SU-DHL-6 (cell line): ENCODE data around the gene DYNLT1.

ENCODE experiments used
- H2AFZ ChIP-seq: fragments of 200-600 bp; sonication (generic); 2 replicates; pipeline ENCODE4 v1.6.1; 2014; ENCODE audit warnings: low read depth, mild to moderate bottlenecking, moderate library complexity, mixed read lengths, antibody characterized with exemption, low read length; ENCODE audit not compliant: severe bottlenecking
- H3F3A ChIP-seq: fragments of 200-600 bp; shearing (Covaris generic); 2 replicates; pipeline ENCODE4 v1.6.0; 2016; ENCODE audit warnings: antibody characterized with exemption, mild to moderate bottlenecking; ENCODE audit not compliant: insufficient read depth
- H3K27ac ChIP-seq: fragments of 200-600 bp; sonication (generic); 2 replicates; pipeline ENCODE4 v1.5.1; 2016; ENCODE audit warnings: low read depth, mild to moderate bottlenecking, low read length, moderate library complexity, mixed read lengths
- H3K27me3 ChIP-seq: fragments of 200-600 bp; sonication (generic), shearing (Covaris generic); 2 replicates; pipeline ENCODE4 v1.6.0; 2014; ENCODE audit warnings: mild to moderate bottlenecking, low read length
- H3K36me3 ChIP-seq: fragments of 200-600 bp; sonication (generic); 2 replicates; pipeline ENCODE4 v1.6.1; 2014; ENCODE audit warnings: mild to moderate bottlenecking, low read length, mixed read lengths
- H3K4me2 ChIP-seq: fragments of 300-600, 200-600 bp; shearing (Covaris generic), sonication (generic); 2 replicates; pipeline ENCODE4 v1.6.0; 2014; ENCODE audit warnings: low read length, low read depth, mild to moderate bottlenecking; ENCODE audit not compliant: poor library complexity, severe bottlenecking
- H3K4me3 ChIP-seq: fragments of 200-600 bp; sonication (generic); 2 replicates; pipeline ENCODE4 v1.5.1; 2014; ENCODE audit warnings: antibody characterized with exemption, low read length, mild to moderate bottlenecking, mixed read lengths; ENCODE audit not compliant: insufficient read depth, poor library complexity, severe bottlenecking
- H3K79me2 ChIP-seq: fragments of 200-600 bp; sonication (generic); 2 replicates; pipeline ENCODE4 v1.6.1; 2014; ENCODE audit warnings: mild to moderate bottlenecking, low read length, moderate library complexity; ENCODE audit not compliant: insufficient read depth
- H3K9ac ChIP-seq: fragments of 200-600 bp; sonication (generic); 2 replicates; pipeline ENCODE4 v1.7.0; 2014; ENCODE audit warnings: mild to moderate bottlenecking, low read length
- H3K9me2 ChIP-seq: fragments of 200-600 bp; sonication (generic); replicated peaks from 2 replicates; pipeline ENCODE4 v1.6.1; 2014; ENCODE audit warnings: low read length; ENCODE audit not compliant: insufficient read depth
- H3K9me3 ChIP-seq: fragments of 200-600 bp; sonication (generic); 2 replicates; pipeline ENCODE4 v1.6.1; 2014; ENCODE audit warnings: low read length, mixed read lengths; ENCODE audit not compliant: insufficient read depth
- H4K20me1 ChIP-seq: fragments of 200-600 bp; sonication (generic); 2 replicates; pipeline ENCODE4 v1.6.1; 2014; ENCODE audit warnings: low read depth, mild to moderate bottlenecking, antibody characterized with exemption, low read length, moderate library complexity, mixed read lengths
- CTCF ChIP-seq: fragments of 200-600 bp; sonication (generic); IDR thresholded peaks from one replicate; pipeline ENCODE4 v1.5.1; 2017; ENCODE audit warnings: antibody characterized with exemption, mild to moderate bottlenecking, low read length, moderate library complexity; ENCODE audit not compliant: insufficient read depth, poor library complexity, severe bottlenecking
- EZH2phosphoT487 ChIP-seq: fragments of 200-600 bp; sonication (generic), shearing (Covaris generic); conservative IDR thresholded peaks from 2 replicates; pipeline ENCODE4 v1.6.1; 2018; ENCODE audit warnings: mild to moderate bottlenecking, antibody characterized with exemption, low read length, moderate library complexity, mixed read lengths

The DYNLT1 gene

DNA sequence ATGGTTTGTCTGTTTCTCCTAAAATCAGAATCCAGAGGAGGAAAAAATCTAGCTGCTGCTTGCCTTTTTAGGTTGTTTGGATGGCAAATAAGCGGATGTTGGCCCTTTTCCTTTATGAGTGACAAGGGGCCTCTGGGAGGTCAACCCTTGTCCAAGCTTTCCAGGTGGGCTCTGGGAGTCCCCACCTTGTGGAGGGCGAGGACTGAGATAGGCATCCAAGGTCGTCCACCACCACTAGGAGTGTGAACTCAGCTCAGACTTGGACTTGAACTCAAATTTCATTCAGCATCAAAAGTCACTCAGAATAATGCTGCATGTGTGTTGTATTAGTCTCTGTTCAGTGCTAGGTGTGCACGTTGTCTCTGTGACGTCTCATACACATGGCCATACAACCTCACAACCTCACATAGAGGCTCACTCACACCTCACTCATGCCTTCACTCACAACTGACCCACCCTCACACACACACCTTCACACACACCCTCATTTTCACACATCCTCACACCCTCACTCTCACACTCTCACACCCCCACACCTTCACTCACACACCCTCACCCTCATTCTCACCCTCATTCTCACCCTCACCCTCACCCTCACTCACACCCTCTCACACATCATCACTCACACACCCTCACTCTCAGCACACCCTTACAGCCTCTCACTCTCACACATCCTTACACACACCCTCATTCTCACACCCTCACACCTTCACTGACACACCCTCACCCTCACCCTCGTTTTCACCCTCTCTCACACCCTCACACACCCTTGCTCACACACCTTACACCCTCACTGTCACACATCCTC lies 18.0 kb downstream of the DYNLT1 start:
- no peak overlapping the region for H3K4me2 ChIP-seq
- H4K20me1 ChIP-seq: no peaks in the 10 kb centered on the region
- H3K9me2 ChIP-seq: no peaks in the 10 kb centered on the region
- TF ChIP-seq CTCF (no peak), EZH2phosphoT487 (no peak)
- no peak overlapping the region for H3K9ac ChIP-seq
- H3K27ac ChIP-seq: no peak overlapping the region
- H3K27me3 ChIP-seq: no peaks in the 10 kb centered on the region
- no peaks in the 10 kb centered on the region for H3K79me2 ChIP-seq
- no peak overlapping the region for H2AFZ ChIP-seq
- H3K36me3 ChIP-seq: no peaks in the 10 kb centered on the region
- no peaks in the 10 kb centered on the region for H3F3A ChIP-seq
- H3K4me3 ChIP-seq: no peak overlapping the region
- H3K9me3 ChIP-seq: no peaks in the 10 kb centered on the region

GRCh38 chr6:158625881-158626305 lies 18.6 kb downstream of the DYNLT1 start:
- Histone ChIP-seq H3K4me3 (no peak overlapping the region), H3K9ac (no peak overlapping the region), H3K4me2 (no peak overlapping the region), H4K20me1 (no peaks in the 10 kb centered on the region), H3K27ac (no peak overlapping the region), H3K9me3 (no peaks in the 10 kb centered on the region), H2AFZ (no peak overlapping the region), H3K27me3 (no peaks in the 10 kb centered on the region), H3F3A (no peaks in the 10 kb centered on the region), H3K36me3 (no peaks in the 10 kb centered on the region), H3K79me2 (no peaks in the 10 kb centered on the region), H3K9me2 (no peaks in the 10 kb centered on the region)
- TF ChIP-seq EZH2phosphoT487 (no peak), CTCF (no peak)

- no peak for TF ChIP-seq EZH2phosphoT487
- TF ChIP-seq CTCF: no peak
- Histone ChIP-seq H3K4me3 (no peak overlapping the region), H3K9ac (no peak overlapping the region), H3K79me2 (no peaks in the 10 kb centered on the region), H3K9me3 (no peaks in the 10 kb centered on the region), H3K36me3 (no peaks in the 10 kb centered on the region), H4K20me1 (no peaks in the 10 kb centered on the region), H3F3A (no peaks in the 10 kb centered on the region), H3K27ac (no peak overlapping the region), H3K9me2 (no peaks in the 10 kb centered on the region), H2AFZ (no peak overlapping the region), H3K4me2 (no peak overlapping the region), H3K27me3 (no peaks in the 10 kb centered on the region)
Observed at GRCh38 chr6:158624684-158625682, 19.6 kb downstream of the DYNLT1 start.
